CD8-positive, alpha-beta memory T cell (primary cell): ENCODE data around the gene PPP2R5E. TPM values are rescaled to one million over a fixed set of nuclear protein-coding genes. Genes with fewer than 3 reads are reported as not detected.
"Not testable (repeated sequence)": the region's sequence is repeated elsewhere in the genome, so short reads cannot be mapped to it uniquely, and the experiment has no call there.

Experiments
- CTCF ChIA-PET: fragments of 350-600 bp; sonication (Branson Sonifier 250); formaldehyde crosslinking; loops from one replicate; lab custom pipeline; 2021; ENCODE audit warnings: antibody characterized with exemption; lab: Charles Lee
- POLR2A ChIA-PET: fragments of 350-600 bp; sonication (Branson Sonifier 250); formaldehyde crosslinking; loops from one replicate; lab custom pipeline; 2021; ENCODE audit warnings: antibody characterized with exemption; lab: Charles Lee
- DNase-seq, 5 donors: peaks; one replicate each; pipeline versions ENCODE4 v3.0.0 to v3.0.0-alpha.2; 2020 to 2022; ENCODE audit warnings: mixed read lengths in 1 of 5
- H3K27ac ChIP-seq: one replicate; pipeline ENCODE4 v1.7.0; 2013; ENCODE audit warnings: low read depth, mild to moderate bottlenecking, low read length, moderate library complexity
- H3K27me3 ChIP-seq: 2 replicates; pipeline ENCODE4 v1.7.0; 2013; ENCODE audit warnings: low read length, mild to moderate bottlenecking; ENCODE audit not compliant: insufficient read depth, poor library complexity, severe bottlenecking
- H3K36me3 ChIP-seq: 2 replicates; pipeline ENCODE4 v1.7.0; 2013; ENCODE audit warnings: mild to moderate bottlenecking, low read length, moderate library complexity; ENCODE audit not compliant: insufficient read depth
- H3K4me1 ChIP-seq: 2 replicates; pipeline ENCODE4 v1.7.0; 2013; ENCODE audit warnings: mild to moderate bottlenecking, low read length, moderate library complexity; ENCODE audit not compliant: insufficient read depth
- H3K4me3 ChIP-seq: 2 replicates; pipeline ENCODE4 v1.7.0; 2013; ENCODE audit warnings: mild to moderate bottlenecking, low read length
- H3K9me3 ChIP-seq: 2 replicates; pipeline ENCODE4 v1.7.0; 2013; ENCODE audit warnings: mild to moderate bottlenecking, low read length
- H3K27ac Mint-ChIP-seq, 8 donors: one replicate each; pipeline ENCODE4 v1.8.0; 2020 to 2021; ENCODE audit warnings: mixed read lengths in 8 of 8, mild to moderate bottlenecking in 6 of 8, inconsistent platforms in 3 of 8, moderate library complexity in 3 of 8
- H3K27me3 Mint-ChIP-seq, 2 donors: one replicate each; pipeline ENCODE4 v1.8.0; 2020 to 2021; ENCODE audit warnings: mixed read lengths in 2 of 2, mild to moderate bottlenecking in 1 of 2, moderate library complexity in 1 of 2
- H3K36me3 Mint-ChIP-seq, 3 donors: one replicate each; pipeline ENCODE4 v1.8.0; 2020 to 2021; ENCODE audit warnings: mixed read lengths in 3 of 3, inconsistent platforms in 1 of 3, mild to moderate bottlenecking in 1 of 3
- H3K4me1 Mint-ChIP-seq, 3 donors: one replicate each; pipeline ENCODE4 v1.8.0; 2020 to 2021; ENCODE audit warnings: mixed read lengths in 3 of 3, inconsistent platforms in 1 of 3, mild to moderate bottlenecking in 1 of 3
- H3K4me3 Mint-ChIP-seq, 7 donors: one replicate each; pipeline ENCODE4 v1.8.0; 2020 to 2021; ENCODE audit warnings: mixed read lengths in 7 of 7, mild to moderate bottlenecking in 6 of 7, moderate library complexity in 4 of 7, inconsistent platforms in 2 of 7
- H3K9me3 Mint-ChIP-seq, 5 donors: one replicate each; pipeline ENCODE4 v1.8.0; 2020 to 2022; ENCODE audit warnings: mixed read lengths in 5 of 5, mild to moderate bottlenecking in 3 of 5, moderate library complexity in 2 of 5, inconsistent platforms in 1 of 5
- polyA plus RNA-seq: library from polyadenylated mRNA; unstranded; fragments of 300-500 nt; fragmentation: Illumina TruSeq; gene quantifications from one replicate; pipeline ENCODE4 v1.2.3, GENCODE V29; 2021
- total RNA-seq, 2 experiments: library from RNA; stranded (reverse); gene quantifications; one replicate each; pipeline ENCODE4 v1.2.3, GENCODE V29; 2021

Gene PPP2R5E
- total and polyA plus RNA-seq, 3 experiments from 2014 or later = 39.3 to 56.5 (median 55.0) TPM

GRCh38 chr14:63542231-63542999 is 762 bp downstream of the PPP2R5E start:
- no peak for DNase-seq
- no peaks in the 10 kb centered on the region for H3K27me3 ChIP-seq
- CTCF ChIA-PET = interaction anchor here (1.5 kb wide), 1 partner anchor 228 kb away, joined by 4 read pairs; no protein-coding TSS in a partner anchor
- H3K27ac ChIP-seq = peak overlapping the region; percentile 65
- H3K9me3 ChIP-seq = no peaks in the 10 kb centered on the region
- no peaks in the 10 kb centered on the region for H3K27me3 Mint-ChIP-seq
- peaks cover 8 to 40% (median 11%) of the 10 kb centered on the region in 3 donors for H3K36me3 Mint-ChIP-seq
- no peaks in the 10 kb centered on the region for H3K9me3 Mint-ChIP-seq
- H3K4me1 Mint-ChIP-seq = peaks cover 36 to 44% (median 43%) of the 10 kb centered on the region in 3 donors
- H3K4me1 ChIP-seq = peaks cover 26% of the 10 kb centered on the region
- peak overlapping the region; percentile 97 for H3K4me3 ChIP-seq
- peak overlapping the region; percentile 37 to 98 (median 90) for H3K27ac Mint-ChIP-seq
- H3K36me3 ChIP-seq = peaks cover 14% of the 10 kb centered on the region
- POLR2A ChIA-PET = interaction anchor here (0.5 to 2.3 kb wide), 6 partner anchors 12 to 467 kb away, joined by 3 to 22 read pairs (median 3); partner anchors contain the start of gene WDR89
- H3K4me3 Mint-ChIP-seq = peak overlapping the region; percentile 91 to 99 (median 97)

GRCh38 chr14:63535918-63536317 is 7.3 kb downstream of the PPP2R5E start:
- DNase-seq = no peak
- no peaks in the 10 kb centered on the region for H3K9me3 Mint-ChIP-seq
- no peak overlapping the region for H3K27ac ChIP-seq
- no peaks in the 10 kb centered on the region for H3K27me3 ChIP-seq
- no peaks in the 10 kb centered on the region for H3K27me3 Mint-ChIP-seq
- H3K36me3 Mint-ChIP-seq = peaks cover 19 to 77% (median 24%) of the 10 kb centered on the region in 3 donors
- ChIA-PET POLR2A (no interaction called here), CTCF (no interaction called here)
- no peak overlapping the region for H3K4me3 ChIP-seq
- no peak overlapping the region for H3K4me3 Mint-ChIP-seq
- no peak overlapping the region for H3K27ac Mint-ChIP-seq
- peaks cover 4% of the 10 kb centered on the region for H3K4me1 ChIP-seq
- H3K9me3 ChIP-seq = no peaks in the 10 kb centered on the region
- peaks cover 35 to 56% (median 47%) of the 10 kb centered on the region in 3 donors for H3K4me1 Mint-ChIP-seq
- H3K36me3 ChIP-seq = peaks cover 14% of the 10 kb centered on the region

- CTCF ChIA-PET = no interaction called here
- H3K9me3 Mint-ChIP-seq = no peaks in the 10 kb centered on the region
- no peak overlapping the region for H3K27ac Mint-ChIP-seq
- POLR2A ChIA-PET = no interaction called here
- H3K4me3 Mint-ChIP-seq = no peak overlapping the region
- Histone ChIP-seq H3K9me3 (no peaks in the 10 kb centered on the region), H3K27me3 (no peaks in the 10 kb centered on the region), H3K27ac (no peak overlapping the region), H3K4me3 (no peak overlapping the region), H3K4me1 (no peaks in the 10 kb centered on the region), H3K36me3 (peaks cover 6% of the 10 kb centered on the region)
- H3K4me1 Mint-ChIP-seq = peaks cover 26 to 48% (median 34%) of the 10 kb centered on the region in 3 donors
- DNase-seq = no peak
- peaks cover 11 to 77% (median 20%) of the 10 kb centered on the region in 3 donors for H3K36me3 Mint-ChIP-seq
- H3K27me3 Mint-ChIP-seq = no peaks in the 10 kb centered on the region
These were observed 9.7 kb downstream of the PPP2R5E start for GRCh38 chr14:63533474-63533873.

GRCh38 chr14:63524537-63525155 is 18.5 kb downstream of the PPP2R5E start:
- Mint-ChIP-seq H3K36me3 (peaks cover 7 to 45% (median 18%) of the 10 kb centered on the region in 3 donors), H3K9me3 (no peaks in the 10 kb centered on the region), H3K27me3 (no peaks in the 10 kb centered on the region), H3K27ac (peak overlapping the region; percentile 37 to 98 (median 80)), H3K4me3 (peak overlapping the region in 6 of 7 donors; percentile 30 to 58 (median 50)), H3K4me1 (peaks cover 28 to 42% (median 34%) of the 10 kb centered on the region in 3 donors)
- ChIA-PET CTCF (interaction anchor here (0.7 kb wide), 1 partner anchor 13 kb away, joined by 3 read pairs; no protein-coding TSS in a partner anchor), POLR2A (no interaction called here)
- Histone ChIP-seq H3K9me3 (no peaks in the 10 kb centered on the region), H3K27me3 (no peaks in the 10 kb centered on the region), H3K27ac (no peak overlapping the region), H3K4me3 (no peak overlapping the region), H3K36me3 (no peaks in the 10 kb centered on the region), H3K4me1 (no peaks in the 10 kb centered on the region)
- DNase-seq = peak in 4 of 5 donors; percentile 16 to 70 (median 28)

- no peaks in the 10 kb centered on the region for H3K9me3 ChIP-seq
- H3K36me3 Mint-ChIP-seq = peaks cover 7 to 45% (median 18%) of the 10 kb centered on the region in 3 donors
- no peaks in the 10 kb centered on the region for H3K27me3 ChIP-seq
- no peaks in the 10 kb centered on the region for H3K36me3 ChIP-seq
- DNase-seq = no peak
- H3K27ac ChIP-seq = no peak overlapping the region
- peak overlapping the region in 4 of 7 donors; percentile 11 to 58 (median 50) for H3K4me3 Mint-ChIP-seq
- no peak overlapping the region for H3K4me3 ChIP-seq
- POLR2A ChIA-PET = no interaction called here
- H3K4me1 Mint-ChIP-seq = peaks cover 28 to 40% (median 34%) of the 10 kb centered on the region in 3 donors
- peak overlapping the region in 7 of 8 donors; percentile 70 to 98 (median 81) for H3K27ac Mint-ChIP-seq
- H3K27me3 Mint-ChIP-seq = no peaks in the 10 kb centered on the region
- H3K9me3 Mint-ChIP-seq = no peaks in the 10 kb centered on the region
- H3K4me1 ChIP-seq = no peaks in the 10 kb centered on the region
- CTCF ChIA-PET = no interaction called here
These were observed 19.3 kb downstream of the PPP2R5E start for GRCh38 chr14:63523735-63524426.

GRCh38 chr14:63522511-63522910 is 20.7 kb downstream of the PPP2R5E start:
- H3K4me1 ChIP-seq, H3K9me3 Mint-ChIP-seq, POLR2A ChIA-PET, H3K4me3 ChIP-seq, H3K27ac ChIP-seq, CTCF ChIA-PET, H3K9me3 ChIP-seq, H3K27me3 ChIP-seq, H3K36me3 ChIP-seq, H3K27me3 Mint-ChIP-seq, H3K27ac Mint-ChIP-seq, H3K4me3 Mint-ChIP-seq, DNase-seq: not testable (repeated sequence)
- H3K36me3 Mint-ChIP-seq = peaks cover 7 to 42% (median 16%) of the 10 kb centered on the region in 3 donors
- peaks cover 31 to 47% (median 37%) of the 10 kb centered on the region in 3 donors for H3K4me1 Mint-ChIP-seq

GRCh38 chr14:63517354-63517753 is 25.8 kb downstream of the PPP2R5E start:
- H3K36me3 Mint-ChIP-seq = peaks cover 3 to 17% (median 4%) of the 10 kb centered on the region in 3 donors
- POLR2A ChIA-PET = no interaction called here
- no peaks in the 10 kb centered on the region for H3K9me3 ChIP-seq

More at GRCh38 chr14:63517354-63517753, 25.8 kb downstream of the PPP2R5E start:
- peaks cover 39 to 55% (median 44%) of the 10 kb centered on the region in 3 donors for H3K4me1 Mint-ChIP-seq
- Histone ChIP-seq H3K4me1 (peaks cover 21% of the 10 kb centered on the region), H3K4me3 (no peak overlapping the region), H3K27ac (no peak overlapping the region), H3K27me3 (no peaks in the 10 kb centered on the region), H3K36me3 (no peaks in the 10 kb centered on the region)
- H3K9me3 Mint-ChIP-seq = no peaks in the 10 kb centered on the region
- DNase-seq = no peak
- no peak overlapping the region for H3K4me3 Mint-ChIP-seq
- H3K27me3 Mint-ChIP-seq = no peaks in the 10 kb centered on the region
- CTCF ChIA-PET = no interaction called here
- H3K27ac Mint-ChIP-seq = no peak overlapping the region
